ENCODE data around the gene ZFAND2A.
"Not testable (repeated sequence)": the region's sequence is repeated elsewhere in the genome, so short reads cannot be mapped to it uniquely, and the experiment has no call there.

ZFAND2A gene

DNA sequence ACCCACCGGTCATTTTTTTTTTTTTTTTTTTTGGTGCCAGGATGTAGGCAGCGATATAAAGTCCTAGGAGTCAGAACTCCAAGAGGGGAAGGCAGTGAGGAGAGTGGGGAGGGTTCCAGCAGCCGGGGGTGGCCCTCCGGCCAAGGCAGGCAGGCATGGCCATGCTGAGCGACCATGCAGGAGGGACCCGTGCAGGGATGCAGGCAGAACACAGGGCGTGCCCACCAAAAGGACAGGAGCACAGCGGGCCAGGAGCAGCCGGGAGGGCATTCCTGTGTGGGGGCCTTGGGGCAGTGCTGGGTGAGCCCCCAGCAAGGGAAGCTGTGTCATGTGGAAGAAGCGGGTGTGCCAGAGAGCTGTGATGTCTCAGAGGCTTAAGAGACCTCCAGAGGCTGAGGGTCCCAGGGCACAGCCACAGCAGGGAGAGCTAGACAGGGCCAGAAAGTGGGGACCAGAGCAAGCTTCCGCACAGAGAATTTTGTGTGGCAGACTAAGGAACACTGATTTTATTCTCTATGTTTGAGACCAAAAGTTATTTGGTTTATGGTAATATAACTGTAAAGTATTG lies 5.7 kb downstream of the ZFAND2A start:
- no peak for DNase-seq (ENCODE audit: low read depth in 3 of 3, low spot score in 1 of 3)

- no peak for DNase-seq (ENCODE audit: low read depth in 3 of 3, low spot score in 1 of 3)
Measured at GRCh38 chr7:1152492-1152891, 7.5 kb downstream of the ZFAND2A start.

DNA sequence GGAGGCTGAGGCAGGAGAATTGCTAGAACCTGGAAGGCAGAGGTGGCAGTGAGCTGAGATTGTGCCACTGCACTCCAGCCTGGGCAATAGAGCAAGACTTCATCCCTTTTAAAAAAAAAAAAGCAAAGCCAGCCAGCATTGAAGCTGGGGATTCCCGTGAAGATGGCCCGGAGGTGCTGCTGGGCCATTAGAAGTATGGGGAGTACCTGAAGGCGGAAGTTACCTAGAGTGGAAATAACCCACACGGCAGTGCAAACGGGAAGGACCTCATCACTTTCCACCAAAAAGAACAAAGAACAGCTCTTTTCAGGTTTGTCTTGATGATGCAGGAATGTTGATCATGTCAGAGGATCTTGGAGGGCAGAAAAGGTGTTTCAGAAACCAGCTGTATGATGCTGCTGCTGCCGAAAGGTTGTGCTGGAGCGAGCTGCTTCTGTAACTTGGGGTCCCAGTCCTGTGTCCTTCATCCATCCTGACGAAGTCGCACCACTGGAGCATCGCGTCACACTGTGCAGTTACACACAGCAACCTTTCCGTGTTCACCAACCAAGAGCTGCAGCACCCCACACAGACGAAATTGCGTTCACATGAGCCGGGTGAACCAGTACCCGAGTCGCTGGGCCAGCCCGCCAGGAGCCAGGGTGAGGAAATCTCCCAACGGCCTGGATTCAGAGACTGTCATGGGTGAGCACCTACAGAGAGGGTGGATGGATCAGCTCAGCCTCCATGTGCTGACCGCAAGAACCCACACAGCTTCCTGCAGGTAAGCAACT lies 8.2 kb downstream of the ZFAND2A start:
- DNase-seq (ENCODE audit: low read depth in 3 of 3, low spot score in 1 of 3), result no peak

DNA sequence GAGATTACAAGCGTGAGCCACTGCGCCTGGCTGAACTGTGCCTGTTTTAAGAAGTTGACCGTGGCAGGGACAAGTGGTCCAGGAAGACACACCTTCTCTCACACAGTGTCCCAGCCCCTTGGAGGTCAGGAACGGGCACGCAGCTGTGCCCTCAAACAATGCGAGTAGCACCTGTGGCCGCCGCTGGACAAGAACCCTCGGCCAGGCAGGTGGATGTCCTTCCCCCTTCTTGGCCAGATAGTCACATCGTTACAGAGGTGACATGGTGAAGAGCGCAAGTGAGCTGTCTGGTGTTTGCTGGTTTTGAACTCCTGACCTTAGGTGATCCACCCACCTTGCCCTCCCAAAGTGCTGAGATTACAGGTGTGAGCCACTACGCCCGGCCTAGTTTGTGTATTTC lies 8.8 kb downstream of the ZFAND2A start:
- DNase-seq (ENCODE audit: low read depth in 3 of 3, low spot score in 1 of 3), result no peak

GRCh38 chr7:1150400-1151002 lies 9.5 kb downstream of the ZFAND2A start:
- DNase-seq (ENCODE audit: low read depth in 3 of 3, low spot score in 1 of 3), result no peak

- DNase-seq (ENCODE audit: low read depth in 3 of 3, low spot score in 1 of 3), result no peak
Measured at GRCh38 chr7:1149351-1149794, 10.6 kb downstream of the ZFAND2A start.

- not testable (repeated sequence) for DNase-seq (ENCODE audit: low read depth in 3 of 3, low spot score in 1 of 3)
Measured at GRCh38 chr7:1147873-1148272, 12.1 kb downstream of the ZFAND2A start.

- no peak for DNase-seq (ENCODE audit: low read depth in 3 of 3, low spot score in 1 of 3)
Measured at GRCh38 chr7:1144269-1144771, 15.7 kb downstream of the ZFAND2A start.

DNA sequence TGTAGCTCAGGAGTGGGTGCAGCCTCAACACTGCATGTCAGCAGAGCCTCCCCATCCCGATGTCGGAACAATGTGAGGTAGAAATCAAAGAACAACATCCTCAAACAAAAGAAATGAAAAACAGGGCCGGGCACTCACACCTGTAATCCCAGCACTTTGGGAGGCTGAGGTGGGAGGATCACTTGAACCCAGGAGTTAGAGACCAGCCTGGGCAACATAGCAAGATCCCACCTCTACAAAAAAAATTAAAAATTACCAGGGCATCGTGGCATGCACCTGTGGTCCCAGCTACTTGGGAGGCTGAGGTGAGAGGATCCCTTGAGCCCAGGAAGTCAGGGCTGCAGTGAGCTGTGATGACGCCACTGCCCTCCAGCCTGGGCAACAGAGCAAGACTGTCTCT lies 17.0 kb downstream of the ZFAND2A start:
- DNase-seq (ENCODE audit: low read depth in 3 of 3, low spot score in 1 of 3), result not testable (repeated sequence)

- DNase-seq (ENCODE audit: low read depth in 3 of 3, low spot score in 1 of 3), result no peak
Measured at GRCh38 chr7:1142051-1142635, 17.9 kb downstream of the ZFAND2A start.

GRCh38 chr7:1141651-1142050 lies 18.3 kb downstream of the ZFAND2A start:
- DNase-seq (ENCODE audit: low read depth in 3 of 3, low spot score in 1 of 3), result no peak

GRCh38 chr7:1140476-1141104 lies 19.4 kb downstream of the ZFAND2A start:
- DNase-seq (ENCODE audit: low read depth in 3 of 3, low spot score in 1 of 3), result no peak

GRCh38 chr7:1137517-1138167 lies 22.4 kb downstream of the ZFAND2A start:
- DNase-seq (ENCODE audit: low read depth in 3 of 3, low spot score in 1 of 3), result no peak

- no peak for DNase-seq (ENCODE audit: low read depth in 3 of 3, low spot score in 1 of 3)
Measured at GRCh38 chr7:1136841-1137516, 23.0 kb downstream of the ZFAND2A start.

DNA sequence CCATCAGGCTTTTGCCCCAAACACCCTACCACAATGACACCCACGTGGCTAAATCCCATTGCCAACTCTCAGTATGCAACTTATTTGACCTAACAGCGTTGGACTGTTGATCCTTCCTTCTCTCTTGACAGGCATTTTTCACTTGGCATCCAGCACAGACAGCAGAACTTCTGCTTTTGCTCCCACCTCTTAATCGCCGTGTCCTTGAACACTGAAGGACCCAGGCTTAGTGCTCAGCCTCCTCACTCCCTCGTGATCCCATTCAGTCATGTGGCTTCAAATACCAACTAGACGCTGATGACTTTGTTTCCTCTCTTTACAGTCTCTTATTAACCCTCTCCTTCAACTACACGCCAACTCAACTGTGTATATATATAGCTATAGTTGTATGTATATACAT lies 25.0 kb downstream of the ZFAND2A start:
- no peak for DNase-seq (ENCODE audit: low read depth in 3 of 3, low spot score in 1 of 3)

DNA sequence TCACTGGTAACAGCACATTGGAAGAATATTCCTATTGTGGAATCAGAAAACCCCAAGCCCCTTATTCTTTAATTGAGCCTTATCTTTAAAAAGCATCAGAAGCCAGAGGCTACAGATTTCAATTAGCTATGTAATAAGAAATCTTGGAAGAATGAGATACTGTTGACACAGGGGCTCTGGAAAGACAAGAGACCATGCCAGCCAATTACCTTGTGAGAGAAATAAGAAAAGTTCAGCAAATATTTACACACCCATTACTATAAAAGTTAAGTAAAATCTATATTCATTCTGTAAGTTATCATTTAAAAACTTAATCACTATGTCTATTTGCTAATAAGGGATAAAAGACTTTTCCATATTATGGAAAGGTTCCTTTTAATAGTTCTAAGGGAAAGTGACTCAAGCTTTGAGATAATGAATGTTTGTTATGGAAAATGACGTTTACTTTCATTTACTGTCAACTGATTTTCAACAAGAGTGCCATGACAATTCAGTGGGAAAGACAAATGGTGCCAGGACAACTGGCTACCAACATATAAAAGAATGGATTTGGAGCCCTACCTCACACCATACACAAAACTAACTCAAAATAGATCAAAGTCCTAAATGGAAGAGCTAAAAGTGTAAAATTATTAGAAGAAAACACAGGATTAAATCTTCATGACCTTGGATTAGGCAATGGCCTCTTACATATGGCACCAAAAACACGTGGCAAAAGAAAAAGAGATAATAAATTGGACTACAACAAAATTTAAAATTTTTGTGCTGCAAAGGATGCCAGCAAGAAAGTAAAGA lies 28.3 kb downstream of the ZFAND2A start:
- no peak for DNase-seq (ENCODE audit: low read depth in 3 of 3, low spot score in 1 of 3)

DNA sequence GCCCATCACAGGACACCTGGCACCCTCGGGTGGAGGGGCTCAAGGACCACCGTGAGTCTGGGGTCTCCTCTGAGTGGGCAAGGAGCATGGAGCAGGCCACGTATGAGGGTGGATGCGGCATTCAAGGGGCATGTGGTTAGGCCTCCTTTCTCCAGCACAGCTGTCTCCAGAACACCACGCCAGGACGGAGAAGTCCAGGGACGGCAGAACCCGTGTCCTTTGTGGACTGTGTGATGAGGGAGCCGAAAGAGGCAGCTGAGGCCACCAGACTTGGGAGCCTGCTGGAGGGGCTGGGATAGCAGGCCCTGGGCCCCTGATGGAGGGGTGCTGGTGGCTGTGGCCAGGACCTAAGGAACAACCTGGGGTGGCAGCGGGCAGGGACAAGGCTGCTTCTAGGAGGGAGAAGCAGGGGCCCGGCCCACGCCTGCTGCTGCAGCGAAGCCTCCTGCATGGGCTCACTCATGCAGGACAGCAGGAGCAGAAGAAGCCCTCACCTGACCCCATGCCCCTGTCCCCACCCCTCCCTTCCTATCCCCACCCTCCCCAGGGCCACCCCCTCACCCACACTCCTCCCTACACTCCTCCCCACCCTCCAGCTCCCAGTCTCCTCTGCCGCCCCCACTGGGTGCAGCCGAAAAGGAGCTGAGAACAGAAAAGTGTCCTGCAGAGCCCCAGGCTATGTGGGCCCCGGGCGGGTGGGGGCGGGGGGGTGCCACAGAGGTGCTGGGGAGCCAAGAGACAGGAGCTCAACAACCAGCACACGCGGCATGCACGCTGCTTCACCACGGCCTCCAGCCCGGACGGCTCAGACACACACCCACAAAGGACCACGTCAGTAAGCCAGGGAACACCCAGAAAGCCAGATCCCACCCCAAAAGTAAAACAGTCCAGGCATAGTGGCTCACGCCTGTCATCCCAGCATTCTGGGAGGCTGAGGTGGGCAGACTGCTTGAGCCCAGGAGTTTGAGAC lies 29.7 kb downstream of the ZFAND2A start:
- DNase-seq (ENCODE audit: low read depth in 3 of 3, low spot score in 1 of 3), result no peak

GRCh38 chr7:1129431-1129830 lies 30.6 kb downstream of the ZFAND2A start:
- DNase-seq (ENCODE audit: low read depth in 3 of 3, low spot score in 1 of 3), result no peak

Data from stimulated activated CD4-positive, alpha-beta T cell treated with anti-CD3 and anti-CD28 coated beads, TNF-alpha, amount 100 ng/mL, for 1 hour (primary cell).